ENCODE results near the gene PCSK6.

PCSK6 gene

DNA sequence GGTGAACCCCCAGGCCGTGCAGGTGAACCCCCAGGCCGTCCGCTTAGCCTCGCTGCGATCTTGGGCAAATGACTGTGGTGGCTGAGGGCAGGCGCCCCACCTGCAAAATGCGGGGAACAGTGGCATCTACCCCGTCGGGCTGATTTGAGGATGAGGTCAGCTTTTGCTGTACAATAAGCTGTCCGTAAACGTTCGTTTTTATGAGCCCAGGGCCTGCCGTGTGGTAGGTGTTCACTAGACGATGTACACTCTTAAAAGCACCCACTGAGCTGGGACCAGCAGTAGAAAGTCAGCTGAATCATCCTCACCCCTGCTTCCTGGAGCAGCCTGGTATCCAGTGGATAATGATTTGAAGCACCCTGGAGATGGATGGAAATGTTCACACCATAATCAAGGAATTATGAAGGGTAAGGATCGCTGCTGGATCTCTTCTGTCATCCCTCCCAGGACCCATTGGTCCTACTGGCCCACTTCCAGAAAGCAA, 943 bp upstream of the PCSK6 start:
- Histone ChIP-seq H2AFZ (ENCODE audit: low read depth, low read length, severe bottlenecking) (no peak overlapping the region), H3K4me3 (ENCODE audit: insufficient read depth, low read length, poor library complexity, severe bottlenecking) (no peak overlapping the region), H3K9me2 (replicated peaks; ENCODE audit: insufficient read depth, low read length) (no peaks in the 10 kb centered on the region), H3K36me3 (ENCODE audit: low read length) (no peaks in the 10 kb centered on the region), H3K27ac (ENCODE audit: low read depth, low read length) (no peak overlapping the region), H3F3A (ENCODE audit: insufficient read depth) (no peaks in the 10 kb centered on the region), H3K9ac (ENCODE audit: low read length) (no peak overlapping the region), H3K4me2 (ENCODE audit: low read depth, low read length, poor library complexity, severe bottlenecking) (no peak overlapping the region), H3K27me3 (ENCODE audit: low read length) (no peaks in the 10 kb centered on the region), H3K9me3 (ENCODE audit: insufficient read depth, low read length) (no peaks in the 10 kb centered on the region), H4K20me1 (ENCODE audit: low read depth, low read length) (no peaks in the 10 kb centered on the region), H3K79me2 (ENCODE audit: insufficient read depth, low read length) (no peaks in the 10 kb centered on the region)
- no peak for TF ChIP-seq EZH2phosphoT487 (conservative IDR thresholded peaks at IDR 0.05; ENCODE audit: low read length)
- TF ChIP-seq, protein P1, sequence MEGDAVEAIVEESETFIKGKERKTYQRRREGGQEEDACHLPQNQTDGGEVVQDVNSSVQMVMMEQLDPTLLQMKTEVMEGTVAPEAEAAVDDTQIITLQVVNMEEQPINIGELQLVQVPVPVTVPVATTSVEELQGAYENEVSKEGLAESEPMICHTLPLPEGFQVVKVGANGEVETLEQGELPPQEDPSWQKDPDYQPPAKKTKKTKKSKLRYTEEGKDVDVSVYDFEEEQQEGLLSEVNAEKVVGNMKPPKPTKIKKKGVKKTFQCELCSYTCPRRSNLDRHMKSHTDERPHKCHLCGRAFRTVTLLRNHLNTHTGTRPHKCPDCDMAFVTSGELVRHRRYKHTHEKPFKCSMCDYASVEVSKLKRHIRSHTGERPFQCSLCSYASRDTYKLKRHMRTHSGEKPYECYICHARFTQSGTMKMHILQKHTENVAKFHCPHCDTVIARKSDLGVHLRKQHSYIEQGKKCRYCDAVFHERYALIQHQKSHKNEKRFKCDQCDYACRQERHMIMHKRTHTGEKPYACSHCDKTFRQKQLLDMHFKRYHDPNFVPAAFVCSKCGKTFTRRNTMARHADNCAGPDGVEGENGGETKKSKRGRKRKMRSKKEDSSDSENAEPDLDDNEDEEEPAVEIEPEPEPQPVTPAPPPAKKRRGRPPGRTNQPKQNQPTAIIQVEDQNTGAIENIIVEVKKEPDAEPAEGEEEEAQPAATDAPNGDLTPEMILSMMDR (IDR thresholded peaks at IDR 0.05; ENCODE audit: insufficient read depth, low read length, poor library complexity, severe bottlenecking): no peak

DNA sequence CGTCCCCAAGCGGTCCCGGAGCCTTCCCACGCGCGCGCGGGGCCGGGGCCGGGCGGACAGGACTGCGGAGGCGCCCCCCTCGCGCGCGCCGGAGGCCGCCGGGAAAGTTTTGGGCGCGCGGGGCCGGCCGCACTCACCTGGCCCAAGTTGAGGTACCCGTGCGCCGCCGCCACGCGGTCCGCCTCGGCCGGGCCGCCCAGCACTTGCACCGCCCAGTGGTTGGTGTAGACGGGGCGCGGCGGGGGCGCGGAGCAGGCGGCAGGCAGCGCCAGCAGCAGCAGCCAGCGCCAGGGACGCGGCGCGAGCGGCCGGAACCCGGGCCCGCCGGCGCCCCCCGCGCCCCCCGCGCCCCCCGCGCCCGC, 289 bp downstream of the PCSK6 start:
- Histone ChIP-seq H4K20me1 (ENCODE audit: low read depth, low read length) (no peaks in the 10 kb centered on the region), H3K27me3 (ENCODE audit: low read length) (no peaks in the 10 kb centered on the region), H2AFZ (ENCODE audit: low read depth, low read length, severe bottlenecking) (no peak overlapping the region), H3K36me3 (ENCODE audit: low read length) (no peaks in the 10 kb centered on the region), H3K27ac (ENCODE audit: low read depth, low read length) (no peak overlapping the region), H3K4me2 (ENCODE audit: low read depth, low read length, poor library complexity, severe bottlenecking) (no peak overlapping the region), H3K9me2 (replicated peaks; ENCODE audit: insufficient read depth, low read length) (no peaks in the 10 kb centered on the region), H3K79me2 (ENCODE audit: insufficient read depth, low read length) (no peaks in the 10 kb centered on the region), H3F3A (ENCODE audit: insufficient read depth) (no peaks in the 10 kb centered on the region), H3K4me3 (ENCODE audit: insufficient read depth, low read length, poor library complexity, severe bottlenecking) (no peak overlapping the region), H3K9me3 (ENCODE audit: insufficient read depth, low read length) (no peaks in the 10 kb centered on the region), H3K9ac (ENCODE audit: low read length) (no peak overlapping the region)
- no peak for TF ChIP-seq EZH2phosphoT487 (conservative IDR thresholded peaks at IDR 0.05; ENCODE audit: low read length)
- TF ChIP-seq, protein P1 (IDR thresholded peaks at IDR 0.05; ENCODE audit: insufficient read depth, low read length, poor library complexity, severe bottlenecking): no peak

DNA sequence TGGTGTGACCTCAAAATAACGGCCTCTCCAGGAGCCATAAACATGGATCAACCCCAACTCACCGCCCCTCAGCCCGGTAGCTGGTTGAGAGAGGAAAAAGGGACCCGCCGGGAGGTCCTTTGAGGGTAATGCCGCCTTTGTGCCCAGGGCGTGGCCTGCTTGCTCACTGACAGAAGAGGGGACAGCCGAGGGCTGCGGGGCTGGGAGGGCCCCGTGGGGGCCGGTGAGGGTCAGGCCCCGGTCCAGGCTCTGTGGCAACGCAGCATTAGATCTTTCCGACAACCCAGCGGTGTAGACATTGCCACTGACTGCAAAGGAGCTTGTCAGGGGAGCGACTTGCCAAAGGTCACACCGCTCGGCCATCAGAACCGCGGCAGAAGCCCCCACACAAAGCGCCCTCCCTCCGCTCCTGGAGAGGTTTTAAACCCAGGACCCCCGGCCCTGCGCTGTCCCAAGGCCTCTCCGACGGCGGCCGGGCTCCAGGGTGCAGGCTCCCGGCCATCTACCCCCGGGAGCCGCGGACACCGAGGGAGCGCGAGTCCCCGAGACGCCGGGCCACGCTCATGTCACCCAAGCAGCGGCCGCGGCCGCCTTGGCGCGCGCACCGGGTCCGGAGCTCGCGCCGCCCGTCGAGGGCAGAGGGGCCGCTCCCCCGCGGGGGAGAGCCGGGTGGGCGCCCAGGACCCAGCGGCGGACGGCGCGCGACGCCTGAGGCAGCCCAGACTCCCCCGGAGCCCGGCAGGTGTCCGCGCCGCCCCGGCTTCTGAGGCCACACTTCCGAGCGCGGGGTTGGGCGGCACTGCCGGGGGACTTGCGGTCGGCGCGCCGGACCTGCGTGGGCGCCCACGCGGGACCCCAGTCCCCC, 975 bp downstream of the PCSK6 start:
- H3K36me3 ChIP-seq (ENCODE audit: low read length): no peaks in the 10 kb centered on the region

More for the DNA sequence above, 975 bp downstream of the PCSK6 start:
- Histone ChIP-seq H3K27me3 (ENCODE audit: low read length) (no peaks in the 10 kb centered on the region), H3K4me2 (ENCODE audit: low read depth, low read length, poor library complexity, severe bottlenecking) (no peak overlapping the region), H3K9me3 (ENCODE audit: insufficient read depth, low read length) (no peaks in the 10 kb centered on the region), H3K9ac (ENCODE audit: low read length) (no peak overlapping the region), H3K4me3 (ENCODE audit: insufficient read depth, low read length, poor library complexity, severe bottlenecking) (no peak overlapping the region), H3K27ac (ENCODE audit: low read depth, low read length) (no peak overlapping the region), H3K79me2 (ENCODE audit: insufficient read depth, low read length) (no peaks in the 10 kb centered on the region), H3F3A (ENCODE audit: insufficient read depth) (no peaks in the 10 kb centered on the region), H4K20me1 (ENCODE audit: low read depth, low read length) (no peaks in the 10 kb centered on the region), H3K9me2 (replicated peaks; ENCODE audit: insufficient read depth, low read length) (no peaks in the 10 kb centered on the region), H2AFZ (ENCODE audit: low read depth, low read length, severe bottlenecking) (no peak overlapping the region)
- TF ChIP-seq, protein P1 (IDR thresholded peaks at IDR 0.05; ENCODE audit: insufficient read depth, low read length, poor library complexity, severe bottlenecking): no peak
- TF ChIP-seq EZH2phosphoT487 (conservative IDR thresholded peaks at IDR 0.05; ENCODE audit: low read length): no peak
